A673 (cell line): ENCODE results near the gene DARS1.

Experiments
- CTCF ChIP-seq: fragments of 300-800, 200-600 bp; sonication (generic); conservative IDR thresholded peaks from 2 replicates; pipeline ENCODE4 v1.5.1; 2017; ENCODE audit warnings: low read depth, mild to moderate bottlenecking, antibody characterized with exemption, low read length, moderate library complexity, mixed read lengths
- EZH2 ChIP-seq: fragments of 200-600 bp; sonication (generic); IDR thresholded peaks from 2 replicates; pipeline ENCODE4 v1.6.1; 2017; ENCODE audit warnings: borderline replicate concordance, low read depth, mild to moderate bottlenecking, mixed read lengths, antibody characterized with exemption, low read length; ENCODE audit not compliant: poor library complexity, severe bottlenecking

GRCh38 chr2:135999899-136000298 lies 14.5 kb upstream of the DARS1 start:
- TF ChIP-seq CTCF, result no peak
- TF ChIP-seq EZH2, result no peak
